ENCODE data around the gene KIF20B.

- TF ChIP-seq CTCF (conservative IDR thresholded peaks at IDR 0.05; ENCODE audit: low read length) (no peak), EZH2phosphoT487 (IDR thresholded peaks at IDR 0.05; ENCODE audit: borderline replicate concordance, low read depth, low read length) (no peak)
Observed at GRCh38 chr10:89771684-89772083, 70.3 kb downstream of the KIF20B start.

Measured in OCI-LY7 (cell line).